ENCODE results near the gene CHST13. TPM values are rescaled to one million over a fixed set of nuclear protein-coding genes. Genes with fewer than 3 reads are reported as not detected.

CHST13 gene
- total RNA-seq, 5 donors from 2014 or later (not counting 1 experiment from before 2014, with no cell fraction given), result 0.20 TPM; not detected in 4

DNA sequence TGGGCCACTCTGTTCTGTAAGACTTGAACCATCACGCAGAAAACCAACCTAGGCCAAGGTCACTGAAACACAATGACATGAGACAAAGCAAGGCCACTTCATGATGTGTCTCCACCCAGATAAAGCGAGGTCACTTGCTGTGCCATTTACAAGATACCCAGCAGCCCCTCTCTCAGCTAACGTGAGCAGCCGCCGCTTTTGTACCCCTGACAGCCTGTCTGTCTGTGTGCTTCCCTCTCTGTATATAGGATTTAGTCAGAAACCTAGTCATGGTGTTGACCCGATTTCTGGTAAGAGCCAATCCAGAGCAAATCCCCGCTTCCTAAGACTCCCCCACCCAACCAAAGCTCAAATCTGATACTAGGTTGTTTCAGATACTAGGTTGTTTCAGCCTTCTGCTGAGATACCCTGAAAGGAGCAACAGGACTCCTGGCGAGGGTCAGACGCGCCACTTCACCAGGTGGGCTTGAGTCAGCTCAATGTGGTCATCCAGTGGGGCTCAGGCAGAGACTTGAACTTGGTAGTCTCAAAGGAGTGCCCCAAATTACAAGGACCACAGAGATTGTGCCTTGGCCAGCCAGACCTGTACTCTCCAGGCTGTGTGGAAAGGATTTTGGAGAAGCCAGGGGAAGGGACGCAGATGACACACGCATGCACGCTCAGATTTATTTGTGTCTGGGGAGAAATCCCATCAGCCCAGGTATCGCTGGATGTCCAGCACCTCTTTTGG lies 45.2 kb upstream of the CHST13 start:
- no peak for ATAC-seq (replicated peaks in 1 of 4)
- POLR2A ChIA-PET, result interaction anchor here in 1 of 2 donors (0.5 kb wide), 1 partner anchor 25 kb away, joined by 3 read pairs; no protein-coding TSS in a partner anchor
- no peaks in the 10 kb centered on the region for H3K36me3 ChIP-seq (ENCODE audit: control insufficient read depth in 2 of 2, extremely low read depth in 1 of 2, insufficient read depth in 1 of 2, low read length in 1 of 2)

DNA sequence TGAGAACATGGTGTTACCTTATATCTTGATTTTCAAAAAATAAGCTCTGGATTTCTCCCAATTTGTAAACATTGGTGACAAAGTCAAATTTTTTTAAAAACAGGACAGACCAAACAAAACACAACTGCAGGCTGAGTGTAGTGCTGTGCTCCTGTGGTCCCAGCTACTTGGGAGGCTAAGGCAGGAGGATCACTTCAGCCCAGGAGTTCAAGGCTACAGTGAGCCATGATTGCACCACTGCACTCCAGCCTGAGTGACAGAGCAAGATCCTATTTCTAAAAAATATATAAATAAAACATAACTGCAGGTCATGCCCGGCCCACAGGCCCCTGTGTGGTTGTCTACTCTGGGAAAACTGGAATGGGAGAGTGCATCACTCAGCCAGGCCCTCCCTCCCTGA lies 44.3 kb upstream of the CHST13 start:
- H3K27ac Mint-ChIP-seq, result no peak overlapping the region
- no peak for ATAC-seq (replicated peaks in 1 of 4)
- CTCF ChIA-PET, result no interaction called here
- H3K27ac ChIP-seq (ENCODE audit: low read length), result no peak overlapping the region
- no peaks in the 10 kb centered on the region for H3K36me3 ChIP-seq (ENCODE audit: control insufficient read depth in 2 of 2, extremely low read depth in 1 of 2, insufficient read depth in 1 of 2, low read length in 1 of 2)
- H3K4me3 ChIP-seq (ENCODE audit: control insufficient read depth in 1 of 2, extremely low read depth in 1 of 2, low read length in 1 of 2), result no peak overlapping the region
- H3K27me3 Mint-ChIP-seq, result no peaks in the 10 kb centered on the region
- no peaks in the 10 kb centered on the region for H3K9me3 Mint-ChIP-seq
- DNase-seq, result no peak
- H3K9me3 ChIP-seq, result no peaks in the 10 kb centered on the region
- no peaks in the 10 kb centered on the region for H3K36me3 Mint-ChIP-seq
- H3K4me1 ChIP-seq (ENCODE audit: control insufficient read depth in 1 of 2, extremely low read depth in 1 of 2, insufficient read depth in 2 of 2, low read length in 2 of 2), result peaks cover 0 to 12% of the 10 kb centered on the region in 2 experiments
- no CpG with 5 or more reads among the region's 1 CpG for WGBS (ENCODE audit: insufficient coverage)
- H3K4me3 Mint-ChIP-seq, result no peak overlapping the region
- H3K27me3 ChIP-seq (replicated peaks in 1 of 2; ENCODE audit: control insufficient read depth in 2 of 2, extremely low read depth in 1 of 2, insufficient read depth in 2 of 2, low read length in 1 of 2), result no peaks in the 10 kb centered on the region
- peaks cover 8 to 13% (median 9%) of the 10 kb centered on the region in 3 donors for H3K4me1 Mint-ChIP-seq
- POLR2A ChIA-PET, result no interaction called here

More for the DNA sequence above, 45.2 kb upstream of the CHST13 start:
- WGBS (ENCODE audit: insufficient coverage), result 98% methylated on average over 11 of the region's 14 CpGs
- peaks cover 3 to 21% of the 10 kb centered on the region in 2 experiments for H3K4me1 ChIP-seq (ENCODE audit: control insufficient read depth in 1 of 2, extremely low read depth in 1 of 2, insufficient read depth in 2 of 2, low read length in 2 of 2)
- no peak overlapping the region for H3K27ac ChIP-seq (ENCODE audit: low read length)
- Mint-ChIP-seq H3K4me1 (peaks cover 17 to 22% (median 18%) of the 10 kb centered on the region in 3 donors), H3K36me3 (peaks cover under 1% of the 10 kb centered on the region), H3K27me3 (no peaks in the 10 kb centered on the region), H3K9me3 (no peaks in the 10 kb centered on the region), H3K27ac (no peak overlapping the region), H3K4me3 (no peak overlapping the region)
- CTCF ChIA-PET, result no interaction called here
- no peaks in the 10 kb centered on the region for H3K9me3 ChIP-seq
- DNase-seq, result no peak
- H3K27me3 ChIP-seq (replicated peaks in 1 of 2; ENCODE audit: control insufficient read depth in 2 of 2, extremely low read depth in 1 of 2, insufficient read depth in 2 of 2, low read length in 1 of 2), result no peaks in the 10 kb centered on the region
- H3K4me3 ChIP-seq (ENCODE audit: control insufficient read depth in 1 of 2, extremely low read depth in 1 of 2, low read length in 1 of 2), result no peak overlapping the region

DNA sequence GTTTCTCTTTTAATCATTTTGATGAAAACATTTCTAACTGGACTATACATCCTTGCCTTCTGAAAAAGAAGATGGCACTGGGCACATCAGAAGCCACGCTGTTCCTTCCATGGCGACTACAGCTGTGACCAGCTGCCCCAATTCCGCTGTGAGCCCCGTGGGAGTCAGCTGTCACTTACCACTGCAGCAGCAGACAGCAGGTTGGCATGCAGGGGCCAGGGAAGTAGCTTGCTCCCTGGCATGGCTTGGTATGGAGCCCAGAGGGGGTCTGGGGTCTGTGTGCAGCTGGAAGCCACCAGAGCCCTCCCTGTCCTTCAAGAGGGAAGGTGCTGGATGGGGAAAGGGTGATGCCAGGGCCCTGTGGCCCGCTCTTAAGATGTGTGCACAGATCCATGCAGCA lies 43.7 kb upstream of the CHST13 start:
- ATAC-seq (replicated peaks in 1 of 4) (no peak), DNase-seq (no peak)
- H3K4me3 ChIP-seq (ENCODE audit: control insufficient read depth in 1 of 2, extremely low read depth in 1 of 2, low read length in 1 of 2), result no peak overlapping the region
- ChIA-PET CTCF (no interaction called here), POLR2A (no interaction called here)
- no peaks in the 10 kb centered on the region for H3K27me3 ChIP-seq (replicated peaks in 1 of 2; ENCODE audit: control insufficient read depth in 2 of 2, extremely low read depth in 1 of 2, insufficient read depth in 2 of 2, low read length in 1 of 2)
- Mint-ChIP-seq H3K9me3 (no peaks in the 10 kb centered on the region), H3K27me3 (no peaks in the 10 kb centered on the region), H3K4me1 (peaks cover 7 to 11% (median 7%) of the 10 kb centered on the region in 3 donors), H3K36me3 (no peaks in the 10 kb centered on the region), H3K4me3 (no peak overlapping the region), H3K27ac (no peak overlapping the region)
- H3K36me3 ChIP-seq (ENCODE audit: control insufficient read depth in 2 of 2, extremely low read depth in 1 of 2, insufficient read depth in 1 of 2, low read length in 1 of 2), result no peaks in the 10 kb centered on the region
- H3K27ac ChIP-seq (ENCODE audit: low read length), result no peak overlapping the region
- 96% methylated on average over 5 of the region's 5 CpGs for WGBS (ENCODE audit: insufficient coverage)
- no peaks in the 10 kb centered on the region for H3K9me3 ChIP-seq
- H3K4me1 ChIP-seq (ENCODE audit: control insufficient read depth in 1 of 2, extremely low read depth in 1 of 2, insufficient read depth in 2 of 2, low read length in 2 of 2), result peaks cover 0 to 7% of the 10 kb centered on the region in 2 experiments

DNA sequence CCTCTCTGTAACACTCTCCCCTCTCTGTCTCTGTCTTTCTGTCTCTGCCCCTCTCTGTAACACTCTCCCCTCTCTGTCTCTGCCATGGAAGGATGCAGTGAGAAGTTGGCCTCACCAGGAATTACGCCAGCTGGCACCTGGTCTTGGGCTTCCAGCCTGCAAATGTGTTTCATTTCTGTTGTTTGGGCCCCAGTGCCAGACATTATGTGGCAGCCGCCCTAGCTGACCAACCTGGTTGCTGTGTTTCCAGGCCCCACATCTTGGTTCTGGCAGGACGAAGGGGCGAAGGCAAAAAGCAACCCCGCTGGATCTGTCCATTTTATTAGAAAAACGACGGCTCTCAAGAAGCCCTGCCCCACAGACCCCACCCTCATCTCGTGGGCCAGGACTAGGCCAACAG lies 43.1 kb upstream of the CHST13 start:
- H3K27me3 ChIP-seq (replicated peaks in 1 of 2; ENCODE audit: control insufficient read depth in 2 of 2, extremely low read depth in 1 of 2, insufficient read depth in 2 of 2, low read length in 1 of 2), result no peaks in the 10 kb centered on the region
- DNase-seq, result no peak
- Mint-ChIP-seq H3K27ac (no peak overlapping the region), H3K36me3 (no peaks in the 10 kb centered on the region), H3K4me3 (no peak overlapping the region), H3K9me3 (no peaks in the 10 kb centered on the region), H3K27me3 (no peaks in the 10 kb centered on the region), H3K4me1 (peaks cover 7 to 12% (median 7%) of the 10 kb centered on the region in 3 donors)
- H3K27ac ChIP-seq (ENCODE audit: low read length), result no peak overlapping the region
- no peak for ATAC-seq (replicated peaks in 1 of 4)
- no peaks in the 10 kb centered on the region for H3K36me3 ChIP-seq (ENCODE audit: control insufficient read depth in 2 of 2, extremely low read depth in 1 of 2, insufficient read depth in 1 of 2, low read length in 1 of 2)
- no peak overlapping the region for H3K4me3 ChIP-seq (ENCODE audit: control insufficient read depth in 1 of 2, extremely low read depth in 1 of 2, low read length in 1 of 2)
- 89% methylated on average over 5 of the region's 8 CpGs for whole genome bisulfite sequencing (ENCODE audit: insufficient coverage)
- no peaks in the 10 kb centered on the region for H3K9me3 ChIP-seq
- ChIA-PET CTCF (no interaction called here), POLR2A (no interaction called here)
- peaks cover 0 to 7% of the 10 kb centered on the region in 2 experiments for H3K4me1 ChIP-seq (ENCODE audit: control insufficient read depth in 1 of 2, extremely low read depth in 1 of 2, insufficient read depth in 2 of 2, low read length in 2 of 2)

DNA sequence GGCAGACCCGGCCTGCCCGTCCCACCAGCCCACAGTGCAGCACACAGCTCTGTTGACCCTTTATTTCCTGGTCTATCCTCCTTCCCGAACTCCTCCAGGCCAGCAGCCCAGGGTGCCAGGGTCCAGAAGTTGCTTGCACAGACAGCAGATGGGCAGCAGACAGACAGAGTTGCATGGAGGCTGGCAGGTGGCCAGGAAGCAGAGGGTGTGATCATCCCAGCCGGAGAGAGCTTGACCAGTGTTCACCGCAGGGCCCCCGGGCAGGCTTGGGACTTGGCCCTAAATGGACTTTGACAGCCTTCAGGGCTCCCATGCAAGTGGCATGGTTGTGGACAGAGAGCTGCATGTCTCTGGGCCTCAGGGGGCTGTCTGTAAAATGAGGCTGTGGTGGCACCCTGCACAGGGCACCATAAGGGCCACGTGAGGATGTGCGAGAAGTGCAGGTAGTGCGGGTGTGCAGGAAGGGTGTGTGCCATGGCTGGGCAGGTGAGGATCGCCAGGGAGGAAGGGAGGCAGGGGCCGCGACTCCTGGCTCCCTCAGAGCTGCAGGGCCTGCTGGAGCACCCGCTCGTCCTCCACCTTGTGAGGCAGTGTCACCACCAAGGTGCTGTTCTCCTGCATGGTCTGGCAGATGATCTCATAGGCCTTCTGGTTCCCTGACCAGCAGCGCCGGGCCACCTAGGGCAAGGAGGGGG lies 42.0 kb upstream of the CHST13 start:
- CTCF ChIA-PET, result no interaction called here
- Mint-ChIP-seq H3K27ac (no peak overlapping the region), H3K36me3 (no peaks in the 10 kb centered on the region), H3K4me1 (peaks cover 7 to 15% (median 10%) of the 10 kb centered on the region in 3 donors), H3K4me3 (no peak overlapping the region), H3K9me3 (no peaks in the 10 kb centered on the region), H3K27me3 (no peaks in the 10 kb centered on the region)
- no peak for ATAC-seq (replicated peaks in 1 of 4)
- H3K4me1 ChIP-seq (ENCODE audit: control insufficient read depth in 1 of 2, extremely low read depth in 1 of 2, insufficient read depth in 2 of 2, low read length in 2 of 2), result peaks cover 0 to 4% of the 10 kb centered on the region in 2 experiments
- WGBS (ENCODE audit: insufficient coverage), result 90% methylated on average over 16 of the region's 16 CpGs
- DNase-seq, result no peak
- H3K27me3 ChIP-seq (replicated peaks in 1 of 2; ENCODE audit: control insufficient read depth in 2 of 2, extremely low read depth in 1 of 2, insufficient read depth in 2 of 2, low read length in 1 of 2), result no peaks in the 10 kb centered on the region
- POLR2A ChIA-PET, result no interaction called here
- no peaks in the 10 kb centered on the region for H3K36me3 ChIP-seq (ENCODE audit: control insufficient read depth in 2 of 2, extremely low read depth in 1 of 2, insufficient read depth in 1 of 2, low read length in 1 of 2)
- H3K4me3 ChIP-seq (ENCODE audit: control insufficient read depth in 1 of 2, extremely low read depth in 1 of 2, low read length in 1 of 2), result no peak overlapping the region
- H3K9me3 ChIP-seq, result no peaks in the 10 kb centered on the region
- no peak overlapping the region for H3K27ac ChIP-seq (ENCODE audit: low read length)

DNA sequence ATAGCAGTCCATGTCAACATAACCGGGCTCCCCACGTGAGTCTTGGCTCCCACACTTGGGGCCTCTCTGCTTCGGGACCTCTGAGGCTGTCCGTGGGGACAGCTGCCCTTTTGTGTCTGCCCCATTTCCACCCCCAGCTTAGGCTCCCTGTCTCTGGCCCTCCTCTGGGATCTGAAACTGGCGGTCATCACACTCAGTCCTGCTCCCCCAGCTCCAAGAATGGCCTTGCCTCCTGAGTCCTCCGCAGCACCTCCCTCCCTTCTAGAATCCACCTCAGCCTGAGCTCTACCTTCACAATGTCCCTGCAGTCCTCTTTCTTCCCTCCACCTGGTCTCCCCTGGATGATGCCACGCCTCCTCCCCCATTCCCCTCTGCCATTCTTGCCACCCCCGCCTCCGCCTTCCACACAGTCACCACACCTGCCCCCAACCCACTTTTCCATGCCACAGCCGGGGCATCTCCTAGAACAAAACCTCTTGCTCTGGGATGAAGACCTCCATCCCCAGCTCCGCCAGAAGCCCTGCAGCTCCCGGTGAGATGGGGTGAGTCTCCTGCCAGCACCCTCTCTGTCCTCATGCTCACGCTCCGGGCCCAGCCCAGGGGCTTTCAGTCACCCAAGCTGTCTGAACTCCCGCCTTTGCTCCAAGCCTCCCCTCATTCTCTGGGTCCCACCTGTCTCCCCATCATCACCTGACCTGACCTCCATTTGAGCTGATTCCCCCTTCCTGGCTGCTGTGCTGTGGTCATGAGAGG lies 41.3 kb upstream of the CHST13 start:
- H3K4me3 ChIP-seq (ENCODE audit: control insufficient read depth in 1 of 2, extremely low read depth in 1 of 2, low read length in 1 of 2), result no peak overlapping the region
- Mint-ChIP-seq H3K4me1 (peaks cover 9 to 16% (median 12%) of the 10 kb centered on the region in 3 donors), H3K9me3 (no peaks in the 10 kb centered on the region), H3K27me3 (no peaks in the 10 kb centered on the region), H3K27ac (no peak overlapping the region), H3K36me3 (no peaks in the 10 kb centered on the region), H3K4me3 (no peak overlapping the region)
- no peaks in the 10 kb centered on the region for H3K9me3 ChIP-seq
- H3K27me3 ChIP-seq (replicated peaks in 1 of 2; ENCODE audit: control insufficient read depth in 2 of 2, extremely low read depth in 1 of 2, insufficient read depth in 2 of 2, low read length in 1 of 2), result no peaks in the 10 kb centered on the region
- ChIA-PET CTCF (no interaction called here), POLR2A (no interaction called here)
- WGBS (ENCODE audit: insufficient coverage), result 87% methylated on average over 14 of the region's 15 CpGs
- H3K4me1 ChIP-seq (ENCODE audit: control insufficient read depth in 1 of 2, extremely low read depth in 1 of 2, insufficient read depth in 2 of 2, low read length in 2 of 2), result peaks cover 0 to 11% of the 10 kb centered on the region in 2 experiments
- ATAC-seq (replicated peaks in 1 of 4) (no peak), DNase-seq (no peak)
- no peak overlapping the region for H3K27ac ChIP-seq (ENCODE audit: low read length)
- no peaks in the 10 kb centered on the region for H3K36me3 ChIP-seq (ENCODE audit: control insufficient read depth in 2 of 2, extremely low read depth in 1 of 2, insufficient read depth in 1 of 2, low read length in 1 of 2)

All from T-cell (primary cell).